A673 (cell line): ENCODE data around the gene CAPN2. TPM values are rescaled to one million over a fixed set of nuclear protein-coding genes. Genes with fewer than 3 reads are reported as not detected.
"Not testable (repeated sequence)": the region's sequence is repeated elsewhere in the genome, so short reads cannot be mapped to it uniquely, and the experiment has no call there.

Source experiments
- BruUV-seq: library from RNA; stranded (reverse); fragments of 400-500 nt; replicated peaks from 2 replicates; lab custom pipeline; 2021; lab: Mats Ljungman, UMichigan
- CTCF ChIA-PET: fragments of 300-600 bp; sonication (Branson Sonifier 250); formaldehyde crosslinking; loops from one replicate; lab custom pipeline; 2022; ENCODE audit warnings: antibody characterized with exemption; lab: Charles Lee
- POLR2A ChIA-PET: fragments of 300-600 bp; sonication (Branson Sonifier 250); formaldehyde crosslinking; loops from one replicate; lab custom pipeline; 2022; ENCODE audit warnings: antibody characterized with exemption; ENCODE audit not compliant: low non-redundant PET; lab: Charles Lee
- DNase-seq: peaks from one replicate; pipeline ENCODE4 v3.0.0-alpha.2; 2015; ENCODE audit warnings: low spot score
- H3K27ac ChIP-seq: fragments of 200-600 bp; sonication (generic); 2 replicates; pipeline ENCODE4 v1.5.1; 2016; ENCODE audit warnings: mixed run types, low read depth, mild to moderate bottlenecking, mixed read lengths, antibody characterized with exemption, low read length; ENCODE audit not compliant: poor library complexity, severe bottlenecking
- H3K27me3 ChIP-seq: fragments of 200-600 bp; sonication (generic); replicated peaks from 2 replicates; pipeline ENCODE4 v1.6.1; 2017; ENCODE audit warnings: mixed run types, low read depth, mild to moderate bottlenecking, mixed read lengths, antibody characterized with exemption, low read length; ENCODE audit not compliant: insufficient read depth, poor library complexity
- H3K36me3 ChIP-seq: fragments of 200-600 bp; sonication (generic); 2 replicates; pipeline ENCODE4 v1.6.1; 2016; ENCODE audit warnings: mixed run types, mild to moderate bottlenecking, mixed read lengths, antibody characterized with exemption, low read length; ENCODE audit not compliant: insufficient read depth, poor library complexity, severe bottlenecking
- H3K4me1 ChIP-seq: fragments of 200-600 bp; sonication (generic); 2 replicates; pipeline ENCODE4 v1.6.1; 2017; ENCODE audit warnings: mixed run types, mild to moderate bottlenecking, mixed read lengths, antibody characterized with exemption, low read length; ENCODE audit not compliant: insufficient read depth, poor library complexity, severe bottlenecking
- H3K4me3 ChIP-seq: fragments of 200-600 bp; sonication (generic); 2 replicates; pipeline ENCODE4 v1.5.1; 2016; ENCODE audit warnings: low read depth, mixed run types, mild to moderate bottlenecking, mixed read lengths, low read length; ENCODE audit not compliant: poor library complexity, severe bottlenecking
- H3K9me3 ChIP-seq: fragments of 200-600 bp; sonication (generic); 2 replicates; pipeline ENCODE4 v1.6.1; 2016; ENCODE audit warnings: mixed run types, low read depth, mild to moderate bottlenecking, mixed read lengths, antibody characterized with exemption, low read length; ENCODE audit not compliant: poor library complexity, severe bottlenecking
- EZH2 ChIP-seq: fragments of 200-600 bp; sonication (generic); IDR thresholded peaks from 2 replicates; pipeline ENCODE4 v1.6.1; 2017; ENCODE audit warnings: borderline replicate concordance, low read depth, mild to moderate bottlenecking, mixed read lengths, antibody characterized with exemption, low read length; ENCODE audit not compliant: poor library complexity, severe bottlenecking
- intact Hi-C: fragments of 100-400 bp; cut with micrococcal nuclease; formaldehyde crosslinking; loops from one replicate; pipeline ENCODE4 v1.10.0; 2022; ENCODE audit not compliant: unreplicated experiment
- total RNA-seq: library from RNA; stranded (reverse); gene quantifications from 2 replicates; pipeline ENCODE4 v1.2.3, GENCODE V29; 2021
- TF ChIP-seq, protein P1 (sequence below): fragments of 300-800, 200-600 bp; sonication (generic); conservative IDR thresholded peaks from 2 replicates; pipeline ENCODE4 v1.5.1; 2017; ENCODE audit warnings: low read depth, mild to moderate bottlenecking, antibody characterized with exemption, low read length, moderate library complexity, mixed read lengths

CAPN2 gene
- total RNA-seq, 1 experiment from 2014 or later, result 137 TPM

DNA sequence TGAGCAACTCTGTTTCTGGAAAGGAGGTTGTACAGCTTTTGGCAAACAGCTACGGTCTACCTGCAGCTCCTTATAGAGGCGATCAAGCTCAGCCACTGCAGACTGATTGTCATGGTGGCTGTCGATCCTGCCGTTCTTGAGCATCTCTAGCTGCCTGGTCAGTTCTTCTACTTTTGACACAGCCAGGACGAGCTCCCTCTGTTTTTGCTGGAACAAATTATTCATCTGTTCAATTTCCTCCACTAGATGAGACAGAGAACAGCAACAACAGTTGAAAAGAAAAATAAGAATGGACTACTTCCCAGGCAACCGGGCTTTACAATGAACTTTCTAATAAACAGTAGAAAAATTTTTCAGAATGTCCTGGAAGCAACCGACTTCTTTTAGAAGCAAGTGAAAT, 90.9 kb downstream of the CAPN2 start:
- BruUV-seq, result no TSS peak
- Histone ChIP-seq H3K27ac (no peak overlapping the region), H3K27me3 (no peaks in the 10 kb centered on the region), H3K9me3 (no peaks in the 10 kb centered on the region), H3K36me3 (peaks cover 82% of the 10 kb centered on the region), H3K4me3 (no peak overlapping the region), H3K4me1 (no peaks in the 10 kb centered on the region)
- intact Hi-C loops, result no loop called here
- CTCF ChIA-PET, result no interaction called here
- DNase-seq, result no peak
- POLR2A ChIA-PET, result no interaction called here
- TF ChIP-seq, protein P1, sequence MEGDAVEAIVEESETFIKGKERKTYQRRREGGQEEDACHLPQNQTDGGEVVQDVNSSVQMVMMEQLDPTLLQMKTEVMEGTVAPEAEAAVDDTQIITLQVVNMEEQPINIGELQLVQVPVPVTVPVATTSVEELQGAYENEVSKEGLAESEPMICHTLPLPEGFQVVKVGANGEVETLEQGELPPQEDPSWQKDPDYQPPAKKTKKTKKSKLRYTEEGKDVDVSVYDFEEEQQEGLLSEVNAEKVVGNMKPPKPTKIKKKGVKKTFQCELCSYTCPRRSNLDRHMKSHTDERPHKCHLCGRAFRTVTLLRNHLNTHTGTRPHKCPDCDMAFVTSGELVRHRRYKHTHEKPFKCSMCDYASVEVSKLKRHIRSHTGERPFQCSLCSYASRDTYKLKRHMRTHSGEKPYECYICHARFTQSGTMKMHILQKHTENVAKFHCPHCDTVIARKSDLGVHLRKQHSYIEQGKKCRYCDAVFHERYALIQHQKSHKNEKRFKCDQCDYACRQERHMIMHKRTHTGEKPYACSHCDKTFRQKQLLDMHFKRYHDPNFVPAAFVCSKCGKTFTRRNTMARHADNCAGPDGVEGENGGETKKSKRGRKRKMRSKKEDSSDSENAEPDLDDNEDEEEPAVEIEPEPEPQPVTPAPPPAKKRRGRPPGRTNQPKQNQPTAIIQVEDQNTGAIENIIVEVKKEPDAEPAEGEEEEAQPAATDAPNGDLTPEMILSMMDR, result no peak
- TF ChIP-seq EZH2, result no peak

DNA sequence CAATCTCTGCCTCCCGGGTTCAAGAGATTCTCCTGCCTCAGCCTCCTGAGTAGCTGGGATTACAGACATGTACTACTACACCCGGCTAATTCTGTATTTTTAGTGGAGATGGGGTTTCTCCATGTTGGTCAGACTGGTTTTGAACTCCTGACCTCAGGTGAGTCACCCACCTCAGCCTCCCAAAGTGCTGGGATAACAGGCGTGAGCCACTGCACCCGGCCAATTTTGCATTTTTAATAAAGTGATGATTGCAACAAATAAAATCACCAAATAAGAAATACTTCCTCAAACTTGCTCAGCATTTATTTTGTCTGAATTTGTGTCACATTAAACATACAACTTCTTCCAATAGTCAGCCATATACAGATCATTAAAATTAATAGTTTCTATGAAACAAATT, 97.6 kb downstream of the CAPN2 start:
- H3K27ac ChIP-seq, CTCF ChIA-PET, DNase-seq: not testable (repeated sequence)

DNA sequence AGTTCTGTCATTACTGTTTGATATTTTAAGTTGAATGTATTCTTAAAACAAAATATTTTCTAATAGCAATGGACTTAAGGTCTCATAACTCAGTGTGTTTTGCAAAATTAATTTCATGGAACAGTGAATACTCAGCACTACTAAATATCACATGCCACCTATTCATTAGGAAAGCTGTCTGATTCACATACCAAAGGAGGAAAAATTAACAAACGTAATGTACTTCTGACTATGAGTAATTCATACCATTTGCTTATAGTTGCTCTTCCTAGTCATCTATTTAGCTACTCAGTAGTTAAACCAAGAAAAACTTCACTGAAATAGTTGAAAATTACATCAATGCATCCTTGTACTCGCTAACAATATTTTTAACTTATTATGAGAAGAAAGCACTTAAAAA, 98.2 kb downstream of the CAPN2 start:
- Histone ChIP-seq H3K9me3 (no peaks in the 10 kb centered on the region), H3K4me1 (no peaks in the 10 kb centered on the region), H3K36me3 (peaks cover 60% of the 10 kb centered on the region), H3K27me3 (no peaks in the 10 kb centered on the region), H3K4me3 (no peak overlapping the region), H3K27ac (no peak overlapping the region)
- no peak for DNase-seq
- CTCF ChIA-PET, result no interaction called here
- intact Hi-C loops, result loop anchor here (10.0 kb wide), 2 partner anchors 304 to 524 kb away; partner anchors contain the start of genes FBXO28 and NVL
- TF ChIP-seq EZH2, result no peak
- TF ChIP-seq, protein P1, result no peak
- POLR2A ChIA-PET, result no interaction called here
- BruUV-seq, result no TSS peak

More for the DNA sequence above, 97.6 kb downstream of the CAPN2 start:
- H3K4me3 ChIP-seq, H3K4me1 ChIP-seq, BruUV-seq, H3K27me3 ChIP-seq, H3K9me3 ChIP-seq: not testable (repeated sequence)
- POLR2A ChIA-PET, result interaction anchor here (0.6 kb wide), 1 partner anchor 38 kb away, joined by 3 read pairs; no protein-coding TSS in a partner anchor
- peaks cover 63% of the 10 kb centered on the region for H3K36me3 ChIP-seq
- intact Hi-C loops, result loop anchor here (10.0 kb wide), 2 partner anchors 305 to 525 kb away; partner anchors contain the start of genes FBXO28 and NVL
